ENCODE results near the gene VAMP2.

Gene VAMP2

DNA sequence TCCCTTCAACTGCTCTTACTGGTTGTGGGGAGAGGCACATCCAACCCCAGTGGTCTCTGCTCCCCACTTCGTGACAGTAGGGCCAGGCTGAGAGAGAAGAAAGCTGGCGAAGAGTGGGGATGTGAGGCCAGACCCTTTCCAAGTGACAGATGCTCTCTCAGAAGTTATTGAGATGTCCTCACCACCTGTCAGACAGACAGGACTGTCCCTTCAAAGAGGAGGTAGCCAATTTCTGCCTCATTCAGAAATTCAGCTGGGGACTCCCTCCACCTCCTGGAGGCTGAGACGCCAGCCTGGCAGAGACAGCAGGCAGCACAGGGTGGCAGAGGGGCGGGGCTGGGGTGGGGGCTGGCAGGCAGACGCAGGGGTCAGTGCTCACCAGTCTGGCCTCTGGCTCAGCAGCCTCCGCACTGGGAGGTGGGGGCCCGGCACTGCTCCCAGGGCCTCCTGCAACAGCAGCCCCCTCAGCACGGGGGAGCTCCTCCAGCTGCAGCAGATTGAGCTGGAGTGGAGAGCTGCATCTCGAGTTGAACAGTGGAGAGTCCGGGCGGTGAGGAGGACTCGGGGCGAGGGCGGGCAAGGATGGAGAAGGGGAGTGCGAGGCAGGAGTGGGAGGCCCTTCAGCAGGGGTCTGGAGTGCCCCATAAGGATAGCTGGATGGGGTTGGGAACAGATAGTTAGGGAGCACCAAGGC lies 19.7 kb downstream of the VAMP2 start:
- H3K36me3 ChIP-seq (ENCODE audit: control insufficient read depth in 2 of 2, insufficient read depth in 1 of 2, low read length in 2 of 2): peaks cover 0 to 71% of the 10 kb centered on the region in 2 experiments; a peak in 1 of 3 replicates
- H3K4me3 ChIP-seq (ENCODE audit: low read depth, low read length): no peak overlapping the region
- H3K4me1 ChIP-seq (ENCODE audit: control insufficient read depth, insufficient read depth, low read length): no peaks in the 10 kb centered on the region
- TF ChIP-seq KLF1 (tag by site-specific recombination; IDR thresholded peaks at IDR 0.05): no peak
- 0 out of 2 replicates have a peak, but pooled peaks have one; percentile 12 for TF ChIP-seq GLIS2 (tag by site-specific recombination; IDR thresholded peaks at IDR 0.05)
- H3K27ac ChIP-seq (ENCODE audit: extremely low read depth, low read depth, low read length): no peak overlapping the region
- H3K9me3 ChIP-seq (ENCODE audit: control insufficient read depth, insufficient read depth, low read depth, low read length): no peaks in the 10 kb centered on the region
- POLR2A ChIA-PET: no interaction called here
- CTCF ChIA-PET: interaction anchor here (0.7 to 7.1 kb wide), 2 partner anchors 15 to 264 kb away, joined by 3 to 91 read pairs; no protein-coding TSS in a partner anchor

DNA sequence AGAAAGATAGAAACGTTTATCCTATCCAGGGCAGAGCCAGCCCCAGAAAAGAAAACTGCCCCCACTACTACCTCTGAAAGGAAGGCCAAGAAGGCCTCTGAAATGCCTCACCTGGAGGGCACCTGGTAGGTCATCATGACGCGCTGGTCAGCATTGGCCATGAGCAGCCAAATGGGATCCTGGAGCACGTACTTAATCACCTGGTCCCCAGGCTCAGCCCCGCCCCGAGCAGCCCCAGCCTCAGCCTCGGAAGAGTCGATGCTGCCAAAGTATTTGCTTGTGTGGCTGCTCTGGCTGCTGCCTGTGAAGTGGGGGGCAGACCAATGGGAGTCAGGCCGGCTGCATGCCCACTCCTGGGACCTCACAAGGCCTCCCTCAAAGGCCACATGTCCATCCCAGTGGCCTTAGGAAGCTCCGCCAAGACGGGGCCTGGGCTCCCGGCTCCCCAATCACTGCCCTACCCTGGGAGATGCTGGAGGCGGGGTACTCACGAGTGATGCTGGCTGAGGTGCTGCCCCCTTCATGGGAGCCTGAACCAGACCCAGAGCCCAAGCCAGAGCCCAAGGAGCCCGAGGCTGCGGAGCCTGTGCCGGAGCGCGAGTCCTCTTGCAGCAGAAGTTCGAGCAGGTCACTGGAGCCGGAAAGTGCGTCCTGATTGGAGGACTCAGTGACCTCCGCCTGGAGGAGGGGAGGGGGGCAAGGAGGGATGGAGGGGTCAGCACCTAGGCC lies 20.4 kb downstream of the VAMP2 start:
- no peak overlapping the region for H3K27ac ChIP-seq (ENCODE audit: extremely low read depth, low read depth, low read length)
- H3K4me3 ChIP-seq (ENCODE audit: low read depth, low read length): no peak overlapping the region
- ChIA-PET CTCF (interaction anchor here (0.6 to 7.1 kb wide), 3 partner anchors 16 to 265 kb away, joined by 3 to 91 read pairs (median 6); no protein-coding TSS in a partner anchor), POLR2A (interaction anchor here (0.6 kb wide), 1 partner anchor 132 kb away, joined by 5 read pairs; no protein-coding TSS in a partner anchor)
- 0 out of 2 replicates have a peak, but pooled peaks cover 4% of the 10 kb centered on the region for H3K4me1 ChIP-seq (ENCODE audit: control insufficient read depth, insufficient read depth, low read length)
- no peaks in the 10 kb centered on the region for H3K9me3 ChIP-seq (ENCODE audit: control insufficient read depth, insufficient read depth, low read depth, low read length)
- peaks cover 0 to 64% of the 10 kb centered on the region in 2 experiments; a peak in 1 of 3 replicates for H3K36me3 ChIP-seq (ENCODE audit: control insufficient read depth in 2 of 2, insufficient read depth in 1 of 2, low read length in 2 of 2)
- TF ChIP-seq, protein P1, sequence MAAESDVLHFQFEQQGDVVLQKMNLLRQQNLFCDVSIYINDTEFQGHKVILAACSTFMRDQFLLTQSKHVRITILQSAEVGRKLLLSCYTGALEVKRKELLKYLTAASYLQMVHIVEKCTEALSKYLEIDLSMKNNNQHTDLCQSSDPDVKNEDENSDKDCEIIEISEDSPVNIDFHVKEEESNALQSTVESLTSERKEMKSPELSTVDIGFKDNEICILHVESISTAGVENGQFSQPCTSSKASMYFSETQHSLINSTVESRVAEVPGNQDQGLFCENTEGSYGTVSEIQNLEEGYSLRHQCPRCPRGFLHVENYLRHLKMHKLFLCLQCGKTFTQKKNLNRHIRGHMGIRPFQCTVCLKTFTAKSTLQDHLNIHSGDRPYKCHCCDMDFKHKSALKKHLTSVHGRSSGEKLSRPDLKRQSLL (tag by site-specific recombination; IDR thresholded peaks at IDR 0.05): 0 out of 2 replicates have a peak, but pooled peaks have one; percentile 30
- TF ChIP-seq, protein P2, sequence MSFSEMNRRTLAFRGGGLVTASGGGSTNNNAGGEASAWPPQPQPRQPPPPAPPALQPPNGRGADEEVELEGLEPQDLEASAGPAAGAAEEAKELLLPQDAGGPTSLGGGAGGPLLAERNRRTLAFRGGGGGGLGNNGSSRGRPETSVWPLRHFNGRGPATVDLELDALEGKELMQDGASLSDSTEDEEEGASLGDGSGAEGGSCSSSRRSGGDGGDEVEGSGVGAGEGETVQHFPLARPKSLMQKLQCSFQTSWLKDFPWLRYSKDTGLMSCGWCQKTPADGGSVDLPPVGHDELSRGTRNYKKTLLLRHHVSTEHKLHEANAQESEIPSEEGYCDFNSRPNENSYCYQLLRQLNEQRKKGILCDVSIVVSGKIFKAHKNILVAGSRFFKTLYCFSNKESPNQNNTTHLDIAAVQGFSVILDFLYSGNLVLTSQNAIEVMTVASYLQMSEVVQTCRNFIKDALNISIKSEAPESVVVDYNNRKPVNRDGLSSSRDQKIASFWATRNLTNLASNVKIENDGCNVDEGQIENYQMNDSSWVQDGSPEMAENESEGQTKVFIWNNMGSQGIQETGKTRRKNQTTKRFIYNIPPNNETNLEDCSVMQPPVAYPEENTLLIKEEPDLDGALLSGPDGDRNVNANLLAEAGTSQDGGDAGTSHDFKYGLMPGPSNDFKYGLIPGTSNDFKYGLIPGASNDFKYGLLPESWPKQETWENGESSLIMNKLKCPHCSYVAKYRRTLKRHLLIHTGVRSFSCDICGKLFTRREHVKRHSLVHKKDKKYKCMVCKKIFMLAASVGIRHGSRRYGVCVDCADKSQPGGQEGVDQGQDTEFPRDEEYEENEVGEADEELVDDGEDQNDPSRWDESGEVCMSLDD (tag by site-specific recombination; IDR thresholded peaks at IDR 0.05): no peak
- TF ChIP-seq, protein P3, sequence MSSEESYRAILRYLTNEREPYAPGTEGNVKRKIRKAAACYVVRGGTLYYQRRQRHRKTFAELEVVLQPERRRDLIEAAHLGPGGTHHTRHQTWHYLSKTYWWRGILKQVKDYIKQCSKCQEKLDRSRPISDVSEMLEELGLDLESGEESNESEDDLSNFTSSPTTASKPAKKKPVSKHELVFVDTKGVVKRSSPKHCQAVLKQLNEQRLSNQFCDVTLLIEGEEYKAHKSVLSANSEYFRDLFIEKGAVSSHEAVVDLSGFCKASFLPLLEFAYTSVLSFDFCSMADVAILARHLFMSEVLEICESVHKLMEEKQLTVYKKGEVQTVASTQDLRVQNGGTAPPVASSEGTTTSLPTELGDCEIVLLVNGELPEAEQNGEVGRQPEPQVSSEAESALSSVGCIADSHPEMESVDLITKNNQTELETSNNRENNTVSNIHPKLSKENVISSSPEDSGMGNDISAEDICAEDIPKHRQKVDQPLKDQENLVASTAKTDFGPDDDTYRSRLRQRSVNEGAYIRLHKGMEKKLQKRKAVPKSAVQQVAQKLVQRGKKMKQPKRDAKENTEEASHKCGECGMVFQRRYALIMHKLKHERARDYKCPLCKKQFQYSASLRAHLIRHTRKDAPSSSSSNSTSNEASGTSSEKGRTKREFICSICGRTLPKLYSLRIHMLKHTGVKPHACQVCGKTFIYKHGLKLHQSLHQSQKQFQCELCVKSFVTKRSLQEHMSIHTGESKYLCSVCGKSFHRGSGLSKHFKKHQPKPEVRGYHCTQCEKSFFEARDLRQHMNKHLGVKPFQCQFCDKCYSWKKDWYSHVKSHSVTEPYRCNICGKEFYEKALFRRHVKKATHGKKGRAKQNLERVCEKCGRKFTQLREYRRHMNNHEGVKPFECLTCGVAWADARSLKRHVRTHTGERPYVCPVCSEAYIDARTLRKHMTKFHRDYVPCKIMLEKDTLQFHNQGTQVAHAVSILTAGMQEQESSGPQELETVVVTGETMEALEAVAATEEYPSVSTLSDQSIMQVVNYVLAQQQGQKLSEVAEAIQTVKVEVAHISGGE (tag by site-specific recombination; conservative IDR thresholded peaks at IDR 0.05; ENCODE audit: low read depth): no peak
- TF ChIP-seq KLF1 (tag by site-specific recombination; IDR thresholded peaks at IDR 0.05): no peak

DNA sequence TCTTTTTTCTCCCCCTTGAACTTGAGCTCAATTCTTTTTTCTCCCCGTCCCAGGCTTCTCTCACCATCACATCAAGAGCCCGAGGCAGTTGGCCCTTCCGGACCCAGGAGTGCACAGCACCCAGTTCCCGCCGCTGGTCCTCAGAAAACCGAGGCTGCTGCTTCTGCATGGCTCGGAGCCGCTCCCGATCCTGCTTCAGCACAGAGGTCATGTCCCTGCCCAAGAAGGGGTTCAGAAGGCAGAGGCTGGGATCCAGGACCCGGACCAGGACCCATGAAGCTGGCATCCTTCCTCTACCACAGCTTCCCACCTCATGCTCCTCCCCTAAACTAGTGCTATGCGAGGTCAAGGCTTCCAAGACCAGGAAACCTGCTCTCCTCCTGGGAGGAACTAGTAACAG lies 21.0 kb downstream of the VAMP2 start:
- CTCF ChIA-PET: interaction anchor here (0.6 to 7.1 kb wide), 3 partner anchors 16 to 211 kb away, joined by 6 to 91 read pairs (median 19); no protein-coding TSS in a partner anchor
- no peak overlapping the region for H3K4me3 ChIP-seq (ENCODE audit: low read depth, low read length)
- H3K9me3 ChIP-seq (ENCODE audit: control insufficient read depth, insufficient read depth, low read depth, low read length): no peaks in the 10 kb centered on the region
- POLR2A ChIA-PET: interaction anchor here (0.6 to 4.5 kb wide), 2 partner anchors 16 to 131 kb away, joined by 5 to 31 read pairs; no protein-coding TSS in a partner anchor
- H3K27ac ChIP-seq (ENCODE audit: extremely low read depth, low read depth, low read length): no peak overlapping the region
- no peak for TF ChIP-seq OSR2 (tag by site-specific recombination; IDR thresholded peaks at IDR 0.05)
- peaks cover 0 to 58% of the 10 kb centered on the region in 2 experiments; a peak in 1 of 3 replicates for H3K36me3 ChIP-seq (ENCODE audit: control insufficient read depth in 2 of 2, insufficient read depth in 1 of 2, low read length in 2 of 2)
- 0 out of 2 replicates have a peak, but pooled peaks cover 4% of the 10 kb centered on the region for H3K4me1 ChIP-seq (ENCODE audit: control insufficient read depth, insufficient read depth, low read length)

All from HEK293 (cell line).